ENCODE results near the gene RBM3. TPM values are rescaled to one million over a fixed set of nuclear protein-coding genes. Genes with fewer than 3 reads are reported as not detected.
A peak's percentile ranks its signal among the peaks of the same experiment; 100 is the strongest.
"Not testable (repeated sequence)": the region's sequence is repeated elsewhere in the genome, so short reads cannot be mapped to it uniquely, and the experiment has no call there.

RBM3 gene
- total RNA-seq (100 to 1,000 TPM; 169 to 173 TPM), polyA plus RNA-seq (100 to 1,000 TPM; 247 to 282 TPM)

GRCh38 chrX:48574270-48575266, at the start of gene RBM3:
Gene RBM3, plus strand, starts transcription at chrX:48574484. Its CDS starts 697 bp downstream, at chrX:48575181.
- H3K4me3 Mint-ChIP-seq, result peak within 1 kb of the TSS; percentile 89 to 99 (median 97)
- H3K36me3 Mint-ChIP-seq, result peaks cover 12 to 44% of the 10 kb centered on the region in 2 donors

GRCh38 chrX:48525853-48526252, 48.4 kb upstream of the RBM3 start:
- CTCF ChIA-PET (ENCODE audit: partially characterized antibody), result interaction anchor here (0.7 kb wide), 1 partner anchor 14 kb away, joined by 4 read pairs; the partner anchor contains the start of gene TBC1D25
- intact Hi-C loops (cut with micrococcal nuclease), result not testable (repeated sequence)

More at GRCh38 chrX:48574270-48575266, at the start of gene RBM3:
- Histone ChIP-seq H3K36me3 (ENCODE audit: insufficient read depth, low read length) (peaks cover 35% of the 10 kb centered on the region), H3K4me3 (ENCODE audit: low read length in 2 of 2) (peak within 1 kb of the TSS; percentile 42 to 81), H3K27ac (ENCODE audit: low read depth, low read length) (peak within 1 kb of the TSS; percentile 96), H3K9me3 (ENCODE audit: control insufficient read depth in 1 of 2, low read length in 2 of 2) (no peaks in the 10 kb centered on the region), H3K4me1 (ENCODE audit: insufficient read depth, low read length) (peaks cover 17% of the 10 kb centered on the region), H3K27me3 (ENCODE audit: insufficient read depth, low read length) (no peaks in the 10 kb centered on the region)
- POLR2A ChIA-PET (ENCODE audit: partially characterized antibody), result interaction anchor here (0.9 to 2.9 kb wide), 30 partner anchors 9 to 1357 kb away, joined by 3 to 49 read pairs (median 5); partner anchors contain the start of genes EBP, ELK1, FTSJ1 and HDAC6
- Mint-ChIP-seq H3K27ac (peak within 1 kb of the TSS; percentile 97 to 100 (median 98)), H3K27me3 (no peaks in the 10 kb centered on the region), H3K9me3 (peaks cover 0 to 6% (median 0%) of the 10 kb centered on the region in 8 donors), H3K4me1 (peaks cover 7 to 31% (median 18%) of the 10 kb centered on the region in 4 donors)
- CTCF ChIA-PET (ENCODE audit: partially characterized antibody), result interaction anchor here (1.7 kb wide), 1 partner anchor 35 kb away, joined by 9 read pairs; the partner anchor contains the start of gene TBC1D25
- DNase-seq, result peak; percentile 90 to 97 (median 95)
- intact Hi-C loops (cut with micrococcal nuclease), result loop anchor here (1.0 kb wide), 5 partner anchors 23 to 491 kb away; partner anchors contain the start of genes FTSJ1, TBC1D25 and WDR13

GRCh38 chrX:48530736-48531135, 43.5 kb upstream of the RBM3 start:
- Mint-ChIP-seq H3K4me3 (no peak overlapping the region), H3K4me1 (peaks cover 6 to 15% (median 11%) of the 10 kb centered on the region in 4 donors), H3K27me3 (no peaks in the 10 kb centered on the region), H3K27ac (peak overlapping the region in 2 of 7 donors; percentile 6 to 39), H3K36me3 (peaks cover 8 to 23% of the 10 kb centered on the region in 2 donors), H3K9me3 (no peaks in the 10 kb centered on the region)
- POLR2A ChIA-PET (ENCODE audit: partially characterized antibody), result interaction anchor here (0.9 kb wide), 1 partner anchor 44 kb away, joined by 3 read pairs; the partner anchor contains the start of gene RBM3
- Histone ChIP-seq H3K27ac (ENCODE audit: low read depth, low read length) (no peak overlapping the region), H3K27me3 (ENCODE audit: insufficient read depth, low read length) (no peaks in the 10 kb centered on the region), H3K4me3 (ENCODE audit: low read length in 2 of 2) (no peak overlapping the region), H3K36me3 (ENCODE audit: insufficient read depth, low read length) (peaks cover 22% of the 10 kb centered on the region), H3K9me3 (ENCODE audit: control insufficient read depth in 1 of 2, low read length in 2 of 2) (no peaks in the 10 kb centered on the region), H3K4me1 (ENCODE audit: insufficient read depth, low read length) (peaks cover 10% of the 10 kb centered on the region)
- CTCF ChIA-PET (ENCODE audit: partially characterized antibody), result no interaction called here
- no peak for DNase-seq
- intact Hi-C loops (cut with micrococcal nuclease), result no loop called here

More at GRCh38 chrX:48525853-48526252, 48.4 kb upstream of the RBM3 start:
- H3K27me3 ChIP-seq (ENCODE audit: insufficient read depth, low read length); H3K27me3 Mint-ChIP-seq; H3K9me3 ChIP-seq (ENCODE audit: control insufficient read depth in 1 of 2, low read length in 2 of 2); H3K27ac ChIP-seq (ENCODE audit: low read depth, low read length); H3K4me1 ChIP-seq (ENCODE audit: insufficient read depth, low read length); H3K4me3 ChIP-seq (ENCODE audit: low read length in 2 of 2); DNase-seq; H3K27ac Mint-ChIP-seq; H3K9me3 Mint-ChIP-seq; H3K4me3 Mint-ChIP-seq: not testable (repeated sequence)
- POLR2A ChIA-PET (ENCODE audit: partially characterized antibody), result interaction anchor here (0.6 to 1.4 kb wide), 3 partner anchors 13 to 157 kb away, joined by 3 to 5 read pairs (median 3); no protein-coding TSS in a partner anchor
- Mint-ChIP-seq H3K4me1 (peaks cover 5 to 20% (median 11%) of the 10 kb centered on the region in 4 donors), H3K36me3 (peaks cover 11 to 28% of the 10 kb centered on the region in 2 donors)
- H3K36me3 ChIP-seq (ENCODE audit: insufficient read depth, low read length), result peaks cover 22% of the 10 kb centered on the region

- CTCF ChIA-PET (ENCODE audit: partially characterized antibody), result interaction anchor here (1.3 kb wide), 1 partner anchor 10 kb away, joined by 4 read pairs; the partner anchor contains the start of gene EBP
- POLR2A ChIA-PET (ENCODE audit: partially characterized antibody), result interaction anchor here (0.9 to 1.0 kb wide), 2 partner anchors 10 to 43 kb away, joined by 3 read pairs; partner anchors contain the start of genes EBP and RBM3
- H3K4me3 Mint-ChIP-seq, result peak overlapping the region in 1 of 8 donors; percentile 43
Measured at GRCh38 chrX:48531358-48531959, 42.8 kb upstream of the RBM3 start.

GRCh38 chrX:48532161-48532560, 42.1 kb upstream of the RBM3 start:
- POLR2A ChIA-PET (ENCODE audit: partially characterized antibody), result interaction anchor here (1.0 kb wide), 1 partner anchor 11 kb away, joined by 3 read pairs; the partner anchor contains the start of gene EBP
- Mint-ChIP-seq H3K27ac (peak overlapping the region in 6 of 7 donors; percentile 3 to 94 (median 52)), H3K4me1 (peaks cover 6 to 9% (median 9%) of the 10 kb centered on the region in 4 donors), H3K9me3 (no peaks in the 10 kb centered on the region), H3K27me3 (no peaks in the 10 kb centered on the region), H3K4me3 (no peak overlapping the region), H3K36me3 (peaks cover 8 to 16% of the 10 kb centered on the region in 2 donors)
- peaks cover 10% of the 10 kb centered on the region for H3K4me1 ChIP-seq (ENCODE audit: insufficient read depth, low read length)
- intact Hi-C loops (cut with micrococcal nuclease), result no loop called here
- no peaks in the 10 kb centered on the region for H3K9me3 ChIP-seq (ENCODE audit: control insufficient read depth in 1 of 2, low read length in 2 of 2)
- no peak overlapping the region for H3K4me3 ChIP-seq (ENCODE audit: low read length in 2 of 2)
- no peak overlapping the region for H3K27ac ChIP-seq (ENCODE audit: low read depth, low read length)
- H3K27me3 ChIP-seq (ENCODE audit: insufficient read depth, low read length), result no peaks in the 10 kb centered on the region
- peaks cover 13% of the 10 kb centered on the region for H3K36me3 ChIP-seq (ENCODE audit: insufficient read depth, low read length)
- CTCF ChIA-PET (ENCODE audit: partially characterized antibody), result interaction anchor here (1.3 kb wide), 1 partner anchor 10 kb away, joined by 4 read pairs; the partner anchor contains the start of gene EBP
- no peak for DNase-seq

More at GRCh38 chrX:48531358-48531959, 42.8 kb upstream of the RBM3 start:
- DNase-seq, result peak in 1 of 5 donors; percentile 7
- no peaks in the 10 kb centered on the region for H3K9me3 ChIP-seq (ENCODE audit: control insufficient read depth in 1 of 2, low read length in 2 of 2)
- peaks cover 10% of the 10 kb centered on the region for H3K4me1 ChIP-seq (ENCODE audit: insufficient read depth, low read length)
- Mint-ChIP-seq H3K27me3 (no peaks in the 10 kb centered on the region), H3K9me3 (no peaks in the 10 kb centered on the region), H3K4me1 (peaks cover 6 to 13% (median 10%) of the 10 kb centered on the region in 4 donors), H3K36me3 (peaks cover 8 to 20% of the 10 kb centered on the region in 2 donors), H3K27ac (peak overlapping the region; percentile 6 to 94 (median 81))
- intact Hi-C loops (cut with micrococcal nuclease), result no loop called here
- H3K36me3 ChIP-seq (ENCODE audit: insufficient read depth, low read length), result peaks cover 20% of the 10 kb centered on the region
- H3K27me3 ChIP-seq (ENCODE audit: insufficient read depth, low read length), result no peaks in the 10 kb centered on the region
- H3K27ac ChIP-seq (ENCODE audit: low read depth, low read length), result no peak overlapping the region
- no peak overlapping the region for H3K4me3 ChIP-seq (ENCODE audit: low read length in 2 of 2)

GRCh38 chrX:48533165-48533564, 41.1 kb upstream of the RBM3 start:
- Histone ChIP-seq H3K36me3 (ENCODE audit: insufficient read depth, low read length) (peaks cover 4% of the 10 kb centered on the region), H3K4me3 (ENCODE audit: low read length in 2 of 2) (no peak overlapping the region), H3K27ac (ENCODE audit: low read depth, low read length) (no peak overlapping the region), H3K27me3 (ENCODE audit: insufficient read depth, low read length) (no peaks in the 10 kb centered on the region), H3K9me3 (ENCODE audit: control insufficient read depth in 1 of 2, low read length in 2 of 2) (no peaks in the 10 kb centered on the region), H3K4me1 (ENCODE audit: insufficient read depth, low read length) (peaks cover 10% of the 10 kb centered on the region)
- Mint-ChIP-seq H3K36me3 (peaks cover 7 to 8% of the 10 kb centered on the region in 2 donors), H3K4me3 (no peak overlapping the region), H3K4me1 (peaks cover 6 to 9% (median 9%) of the 10 kb centered on the region in 4 donors), H3K27me3 (no peaks in the 10 kb centered on the region), H3K9me3 (no peaks in the 10 kb centered on the region), H3K27ac (peak overlapping the region in 1 of 7 donors; percentile 3)
- CTCF ChIA-PET (ENCODE audit: partially characterized antibody), result no interaction called here
- intact Hi-C loops (cut with micrococcal nuclease), result no loop called here
- DNase-seq, result no peak
- POLR2A ChIA-PET (ENCODE audit: partially characterized antibody), result no interaction called here
